Measurements from ENCODE around the gene CAV3.

CAV3 gene

DNA sequence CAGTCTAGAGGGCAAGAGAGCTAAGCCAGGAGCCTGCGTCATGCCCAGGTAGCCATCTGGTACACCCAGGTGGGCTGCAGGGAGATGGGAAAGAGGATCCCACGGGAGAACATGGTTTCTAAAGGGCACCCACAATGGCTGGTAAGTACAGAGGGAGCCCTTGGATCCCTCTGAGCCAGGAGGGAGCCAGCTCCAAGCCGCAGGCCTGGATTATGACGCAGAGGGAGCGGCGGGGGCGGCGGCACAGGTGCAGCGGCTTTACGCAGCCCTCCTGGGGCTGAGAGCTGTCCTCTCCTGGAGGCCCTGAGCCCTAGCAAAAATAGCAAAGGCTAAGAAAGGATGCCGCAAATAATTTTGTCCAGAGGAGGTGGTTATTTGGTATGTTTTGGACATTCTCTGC lies 2.8 kb downstream of the CAV3 start:
- no peak for DNase-seq

DNA sequence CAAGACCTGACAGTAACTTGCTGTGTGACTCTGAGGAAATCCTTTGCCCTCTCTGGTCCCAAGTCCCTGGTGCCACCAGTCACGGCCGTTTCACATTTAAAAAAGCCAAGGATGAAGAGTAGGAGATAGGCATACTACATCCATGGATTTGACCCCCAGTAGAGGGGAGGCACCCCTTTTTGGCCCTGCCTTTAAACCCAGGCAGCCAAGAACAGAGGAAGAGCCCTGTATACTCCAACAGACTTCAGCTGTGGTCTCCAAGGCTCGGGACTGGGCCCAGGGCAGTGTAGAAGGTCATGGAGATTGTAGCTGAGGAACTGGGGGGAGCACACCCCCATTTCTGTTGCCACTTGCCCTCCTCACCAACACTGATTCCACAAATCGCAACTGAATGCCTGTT lies 3.7 kb downstream of the CAV3 start:
- DNase-seq = no peak

- no peak for DNase-seq
These were observed 4.2 kb downstream of the CAV3 start for GRCh38 chr3:8737823-8738222.

DNA sequence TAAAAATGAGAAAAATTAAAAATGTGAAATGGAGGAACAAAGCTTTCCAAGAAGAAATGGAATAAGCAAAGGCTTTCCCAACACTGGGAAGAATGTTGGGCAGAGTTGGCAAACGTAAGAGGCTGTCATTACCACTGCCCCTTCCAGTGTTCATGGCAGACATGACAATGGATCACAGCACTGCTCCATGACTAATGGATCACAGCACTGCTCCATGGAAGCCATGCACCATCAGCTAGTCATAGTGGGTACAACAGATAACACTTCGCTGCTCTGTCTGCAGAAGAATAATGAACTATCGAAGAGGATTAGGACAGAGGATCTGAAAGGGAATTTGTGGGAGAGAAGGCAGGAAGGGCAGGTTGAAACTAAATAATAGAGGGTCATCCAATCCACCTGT lies 5.0 kb downstream of the CAV3 start:
- no peak for DNase-seq

DNA sequence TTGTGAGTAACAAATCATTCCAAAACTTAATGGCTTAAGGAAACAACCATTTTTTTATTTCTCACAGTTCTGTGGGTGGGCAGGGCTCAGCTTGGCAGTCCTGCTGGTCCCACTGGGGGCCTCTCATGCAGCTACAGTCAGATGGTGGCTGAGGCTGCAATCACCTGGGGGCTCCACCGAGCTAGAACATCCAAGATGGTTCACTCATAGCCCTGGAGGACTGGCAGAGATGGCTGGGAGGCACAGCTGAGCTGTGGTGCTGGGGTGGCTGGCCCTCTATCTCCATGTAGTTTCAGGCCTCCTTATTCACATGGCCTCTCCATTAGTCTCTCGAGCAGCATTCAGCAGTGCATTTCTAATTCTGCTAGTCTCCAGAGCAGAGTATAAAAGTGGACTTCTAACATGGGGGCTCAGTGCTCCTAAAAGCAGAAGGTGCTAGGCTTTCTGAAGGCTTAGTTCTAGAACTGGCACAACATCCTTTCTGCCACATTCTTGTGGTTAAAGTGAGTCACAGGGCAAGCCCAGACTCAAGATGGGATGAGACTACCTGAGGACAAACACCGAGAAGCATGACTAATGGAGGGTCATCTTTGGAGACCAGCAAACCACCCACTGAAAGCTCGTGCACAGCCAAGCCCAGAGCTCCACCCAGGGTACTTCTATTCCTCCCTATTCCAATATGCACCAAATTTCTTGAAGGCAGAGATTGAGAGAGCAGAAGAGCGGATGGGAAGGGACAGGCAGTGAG lies 6.3 kb downstream of the CAV3 start:
- no peak for DNase-seq

- DNase-seq = peak; percentile 50
These were observed 8.1 kb downstream of the CAV3 start for GRCh38 chr3:8741581-8742261.

GRCh38 chr3:8743021-8743601 lies 9.5 kb downstream of the CAV3 start:
- no peak for DNase-seq

GRCh38 chr3:8743911-8744310 lies 10.3 kb downstream of the CAV3 start:
- no peak for DNase-seq

DNA sequence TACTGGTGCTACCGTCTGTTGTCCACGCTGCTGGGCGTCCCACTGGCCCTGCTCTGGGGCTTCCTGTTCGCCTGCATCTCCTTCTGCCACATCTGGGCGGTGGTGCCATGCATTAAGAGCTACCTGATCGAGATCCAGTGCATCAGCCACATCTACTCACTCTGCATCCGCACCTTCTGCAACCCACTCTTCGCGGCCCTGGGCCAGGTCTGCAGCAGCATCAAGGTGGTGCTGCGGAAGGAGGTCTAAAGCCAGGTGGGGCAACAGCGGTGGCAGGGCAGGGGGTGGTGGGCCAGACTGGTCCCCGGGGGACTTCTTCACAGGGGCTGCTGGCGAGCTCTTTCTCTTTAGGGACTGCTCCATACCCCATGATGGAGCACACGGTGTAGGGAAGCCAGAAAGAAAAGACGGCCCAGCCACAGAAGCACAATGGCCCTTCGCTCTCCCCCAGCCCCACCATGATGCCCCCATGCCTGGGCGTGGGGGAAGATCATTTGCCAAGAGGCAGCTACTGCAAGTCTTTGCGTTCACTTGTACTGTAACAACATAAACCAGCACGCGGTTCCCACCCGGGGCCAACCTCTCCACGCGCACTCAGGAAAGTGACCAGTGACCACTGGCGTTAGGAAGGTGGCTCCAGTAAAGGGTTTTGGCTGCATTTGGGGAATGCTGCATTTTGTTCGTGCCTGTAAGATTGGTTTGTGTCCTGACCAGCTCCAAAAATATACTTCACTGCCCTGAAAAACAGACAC lies 12.2 kb downstream of the CAV3 start:
- DNase-seq = no peak

DNA sequence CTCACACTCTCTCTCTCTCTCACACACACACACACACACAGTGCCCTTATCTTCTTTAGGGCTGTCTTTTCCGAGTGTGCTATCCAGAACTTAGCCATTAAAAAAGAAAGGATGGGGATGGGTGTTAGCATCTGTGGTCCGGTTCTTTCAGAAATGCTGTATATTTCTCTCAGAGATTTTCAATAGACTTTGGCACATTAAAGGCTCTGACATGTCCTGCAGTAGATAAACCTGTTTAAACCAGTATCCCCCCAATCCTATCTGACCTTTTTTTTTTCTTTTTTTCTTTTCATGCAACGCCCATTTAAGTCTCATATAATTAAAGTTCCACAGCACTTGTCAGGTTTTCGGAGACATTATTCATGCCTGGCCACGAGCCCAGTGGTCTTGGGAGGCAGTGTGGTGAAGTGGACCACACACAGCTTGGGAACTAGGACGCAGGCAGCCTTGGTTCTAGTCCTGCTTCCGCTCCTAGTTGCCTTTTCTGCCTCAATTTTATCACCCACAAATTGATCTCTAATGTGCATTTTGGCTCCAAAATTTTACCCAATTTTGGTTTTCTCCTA lies 13.3 kb downstream of the CAV3 start:
- no peak for DNase-seq

DNA sequence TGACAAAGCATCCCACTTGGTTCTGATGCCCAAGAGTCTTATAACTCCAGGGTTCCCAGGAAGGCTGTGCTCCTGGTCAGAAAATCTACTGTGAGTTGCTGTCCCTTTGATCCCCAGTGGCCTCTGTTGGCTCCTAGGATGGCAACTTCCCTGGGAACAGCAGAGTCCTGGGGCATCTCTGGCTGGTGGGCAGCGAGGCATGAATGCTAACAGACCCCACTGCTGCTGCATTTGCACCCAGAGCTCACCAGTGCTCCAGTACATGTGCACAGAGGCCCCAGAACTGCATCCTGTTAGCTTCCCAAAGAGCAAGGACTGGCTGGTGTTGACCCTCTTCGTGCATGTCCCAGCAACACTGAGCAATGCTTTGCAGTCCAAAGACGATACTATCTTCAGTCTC lies 15.7 kb downstream of the CAV3 start:
- DNase-seq = no peak

DNA sequence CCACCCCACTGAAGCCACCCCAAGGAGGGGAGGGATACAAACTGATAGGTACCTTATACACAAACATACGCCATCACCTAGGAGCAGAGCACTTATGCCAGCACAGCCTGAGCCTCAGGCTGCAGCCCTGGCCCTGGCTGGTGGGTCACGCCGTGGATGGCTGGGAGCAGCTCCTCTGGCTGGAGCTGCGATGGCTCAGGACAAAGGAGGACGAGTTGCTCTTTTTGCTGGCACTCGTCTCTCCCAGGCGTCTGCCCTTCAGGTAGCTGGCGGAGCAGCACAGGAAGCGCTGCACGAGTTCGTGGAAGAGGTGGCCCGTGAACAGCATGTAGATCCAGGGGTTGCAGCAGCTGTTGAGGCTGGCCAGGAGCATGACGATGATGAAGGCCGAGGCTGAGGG lies 19.2 kb downstream of the CAV3 start:
- no peak for DNase-seq

DNA sequence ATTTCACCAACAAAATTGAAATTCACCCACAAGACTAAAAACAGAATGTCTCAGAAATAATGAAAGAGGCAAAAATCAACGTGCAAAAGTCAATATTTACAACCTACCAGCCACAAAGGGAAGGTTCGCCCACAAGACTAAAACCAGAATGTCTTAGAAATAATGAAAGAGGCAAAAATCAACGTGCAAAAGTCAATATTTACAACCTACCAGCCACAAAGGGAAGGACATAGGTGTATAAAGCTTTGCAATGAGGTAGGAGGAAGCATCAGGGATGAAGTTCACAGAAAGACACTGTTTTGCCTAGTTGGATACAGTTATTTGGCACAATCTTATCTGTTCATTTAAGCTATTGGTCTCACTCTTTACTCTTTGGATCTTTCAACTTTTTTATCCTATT lies 21.5 kb downstream of the CAV3 start:
- no peak for DNase-seq

DNA sequence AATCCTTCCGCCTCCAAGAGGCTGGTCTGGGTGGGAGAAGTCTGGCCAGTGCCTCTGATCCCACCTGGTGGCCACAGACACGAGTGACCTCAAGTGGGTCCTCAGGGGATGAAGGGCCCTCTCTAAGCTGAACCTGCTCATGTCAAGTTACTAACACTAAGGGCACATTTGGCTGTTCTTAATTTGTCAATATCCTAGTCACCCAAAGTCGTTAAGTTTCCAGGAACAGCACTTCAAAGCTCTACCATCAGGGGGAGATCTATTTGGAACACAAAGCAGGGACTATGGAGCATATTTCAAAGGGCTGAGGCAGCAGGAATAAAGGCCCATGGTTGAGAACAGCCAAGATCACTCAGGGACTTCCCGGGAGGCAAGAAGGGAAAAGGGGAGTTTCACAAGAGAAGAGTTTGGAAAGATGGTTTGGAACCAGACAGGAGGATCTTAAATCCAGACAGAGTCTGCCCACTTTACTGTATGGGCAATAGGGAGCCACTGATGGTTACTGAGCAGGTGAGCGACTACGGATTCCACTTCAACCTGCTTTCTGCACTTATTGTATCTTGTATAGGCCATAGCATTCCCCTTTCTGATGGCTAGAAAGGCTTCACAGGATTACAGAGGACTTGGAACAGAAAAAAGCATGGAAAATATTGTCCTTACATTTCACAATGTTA lies 22.1 kb downstream of the CAV3 start:
- DNase-seq = no peak

DNA sequence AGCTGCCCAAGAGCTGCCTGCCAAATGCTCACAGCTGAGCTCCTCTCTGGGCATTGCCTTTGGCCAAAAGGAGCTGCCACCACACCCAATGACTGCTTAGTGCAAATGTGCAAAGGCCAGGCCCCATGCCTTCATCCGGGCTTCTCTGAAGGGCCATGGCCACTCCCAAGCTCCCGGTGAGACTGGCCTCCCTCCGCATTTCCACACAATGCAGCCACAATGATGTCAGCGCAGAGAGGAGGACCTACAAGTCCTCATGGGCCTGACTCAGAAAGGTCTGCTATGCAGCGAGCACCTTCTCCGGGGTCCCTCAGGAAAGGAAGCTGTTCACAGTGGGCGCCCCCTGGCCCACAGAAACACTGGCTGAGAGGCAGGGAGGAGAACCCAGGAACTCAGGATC lies 23.1 kb downstream of the CAV3 start:
- no peak for DNase-seq

DNA sequence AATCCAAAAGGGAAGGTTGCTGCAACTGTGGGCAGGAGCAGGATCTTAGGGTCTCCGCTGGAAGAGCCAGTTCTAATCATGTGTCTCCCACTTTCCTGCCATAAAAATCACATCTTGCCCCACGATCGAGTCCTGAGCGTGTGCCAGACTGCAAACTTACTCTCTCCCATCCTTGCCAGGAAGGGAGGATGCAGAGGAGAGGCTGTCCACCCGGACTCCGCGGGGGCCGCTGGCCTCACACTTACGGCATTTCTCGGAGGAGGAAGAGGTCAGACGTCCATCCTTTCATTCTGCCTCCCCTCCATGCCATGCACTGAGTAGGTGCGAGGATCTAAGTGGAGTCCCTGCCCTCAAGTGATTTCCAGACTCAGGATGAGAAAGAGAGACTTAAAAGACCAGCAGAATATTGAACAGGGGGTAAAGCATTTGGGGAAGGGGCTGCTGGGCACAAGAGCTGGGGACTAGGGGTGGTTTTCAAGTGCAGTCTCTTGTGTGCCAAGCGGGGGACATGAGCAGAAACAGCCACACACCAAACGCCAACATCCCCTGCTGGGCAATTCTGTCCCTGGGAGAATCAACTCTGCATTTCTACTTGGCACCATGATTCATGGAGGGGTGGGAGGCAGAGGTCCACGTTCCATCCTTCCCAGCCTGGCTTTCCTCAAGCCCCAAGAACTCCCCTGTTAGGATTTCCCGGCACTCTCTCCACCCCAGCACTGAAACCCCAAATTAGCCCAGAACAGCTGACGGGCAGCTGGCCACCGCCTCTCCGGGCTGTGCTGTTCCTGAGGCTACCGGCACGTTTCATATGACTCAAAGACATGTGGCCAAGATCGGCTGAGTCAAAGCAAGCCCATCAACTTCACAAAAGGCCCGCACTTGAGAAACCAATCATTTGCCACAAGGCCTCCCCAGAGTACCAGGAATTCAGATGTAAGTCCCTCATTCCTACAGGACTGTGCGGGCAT lies 24.2 kb downstream of the CAV3 start:
- no peak for DNase-seq

GRCh38 chr3:8759038-8759707 lies 25.6 kb downstream of the CAV3 start:
- DNase-seq = no peak

- no peak for DNase-seq
These were observed 26.5 kb downstream of the CAV3 start for GRCh38 chr3:8760091-8760490.

GRCh38 chr3:8760506-8760905 lies 26.9 kb downstream of the CAV3 start:
- DNase-seq = no peak

DNA sequence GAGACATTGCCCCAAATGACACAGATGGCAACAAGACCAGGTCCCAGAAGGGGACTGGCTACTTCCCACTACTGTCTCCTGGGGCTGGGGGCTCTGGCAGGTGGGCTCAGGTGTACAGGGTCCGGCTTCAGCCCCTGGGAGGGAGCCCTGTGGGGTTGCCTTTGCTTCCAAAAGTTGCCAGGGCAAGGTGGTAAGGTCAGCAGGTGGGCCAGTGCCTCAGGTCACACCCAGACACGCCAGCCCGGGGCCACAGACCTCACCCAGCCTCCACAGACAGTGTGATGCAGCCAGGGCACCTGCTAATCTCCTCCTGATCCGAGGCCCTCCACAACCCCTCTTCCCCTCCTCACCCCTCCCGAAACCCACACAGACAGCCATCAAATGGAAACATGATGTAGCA lies 28.3 kb downstream of the CAV3 start:
- DNase-seq = no peak

Measured in amniotic stem cell (primary cell).